ENCODE measurements around the gene USP48. TPM values are rescaled to one million over a fixed set of nuclear protein-coding genes. Genes with fewer than 3 reads are reported as not detected.

Gene USP48
- total RNA-seq, 2 experiments from 2014 or later = 73.3 to 76.0 TPM

GRCh38 chr1:21687081-21687529, 95.8 kb downstream of the USP48 start:
- Mint-ChIP-seq H3K9me3 (no peaks in the 10 kb centered on the region), H3K4me3 (no peak overlapping the region), H3K36me3 (ENCODE audit: low read depth) (peaks cover 84% of the 10 kb centered on the region), H3K27me3 (no peaks in the 10 kb centered on the region), H3K4me1 (ENCODE audit: low read depth) (no peaks in the 10 kb centered on the region), H3K27ac (no peak overlapping the region)
- no peaks in the 10 kb centered on the region for H3K4me1 ChIP-seq (ENCODE audit: insufficient read depth, low read length)
- H3K4me3 ChIP-seq (ENCODE audit: low read length) = no peak overlapping the region
- no peaks in the 10 kb centered on the region for H3K9me3 ChIP-seq (ENCODE audit: control insufficient read depth in 1 of 2, insufficient read depth in 1 of 2, low read length in 2 of 2)
- H3K36me3 ChIP-seq (ENCODE audit: insufficient read depth, low read length) = peaks cover 77% of the 10 kb centered on the region
- intact Hi-C loops (cut with DNase I, micrococcal nuclease) = no loop called here
- CTCF ChIA-PET = no interaction called here
- TF ChIP-seq CTCF (IDR thresholded peaks at IDR 0.05) = no peak
- POLR2A ChIA-PET = no interaction called here
- ATAC-seq (ENCODE audit: poor library complexity) (no peak), DNase-seq (no peak)
- H3K27me3 ChIP-seq (ENCODE audit: control insufficient read depth in 1 of 2, insufficient read depth in 2 of 2, low read length in 2 of 2) = no peaks in the 10 kb centered on the region
- no peak overlapping the region for H3K27ac ChIP-seq (ENCODE audit: low read depth in 1 of 2, low read length in 2 of 2)

- peaks cover 85% of the 10 kb centered on the region for H3K36me3 Mint-ChIP-seq (ENCODE audit: low read depth)
- intact Hi-C loops (cut with DNase I, micrococcal nuclease) = no loop called here
- Histone ChIP-seq H3K27me3 (ENCODE audit: control insufficient read depth in 1 of 2, insufficient read depth in 2 of 2, low read length in 2 of 2) (no peaks in the 10 kb centered on the region), H3K27ac (ENCODE audit: low read depth in 1 of 2, low read length in 2 of 2) (no peak overlapping the region), H3K36me3 (ENCODE audit: insufficient read depth, low read length) (peaks cover 75% of the 10 kb centered on the region), H3K9me3 (ENCODE audit: control insufficient read depth in 1 of 2, insufficient read depth in 1 of 2, low read length in 2 of 2) (no peaks in the 10 kb centered on the region), H3K4me3 (ENCODE audit: low read length) (no peak overlapping the region), H3K4me1 (ENCODE audit: insufficient read depth, low read length) (no peaks in the 10 kb centered on the region)
- H3K27me3 Mint-ChIP-seq = no peaks in the 10 kb centered on the region
- no peak for TF ChIP-seq CTCF (IDR thresholded peaks at IDR 0.05)
- no peak overlapping the region for H3K27ac Mint-ChIP-seq
- ATAC-seq (ENCODE audit: poor library complexity) = no peak
- POLR2A ChIA-PET = no interaction called here
- CTCF ChIA-PET = no interaction called here
- H3K4me1 Mint-ChIP-seq (ENCODE audit: low read depth) = no peaks in the 10 kb centered on the region
- no peak for DNase-seq
- H3K4me3 Mint-ChIP-seq = no peak overlapping the region
- no peaks in the 10 kb centered on the region for H3K9me3 Mint-ChIP-seq
These were observed 96.8 kb downstream of the USP48 start for GRCh38 chr1:21685946-21686678.

GRCh38 chr1:21681426-21681825, 101.5 kb downstream of the USP48 start:
- Mint-ChIP-seq H3K4me1 (ENCODE audit: low read depth) (no peaks in the 10 kb centered on the region), H3K27me3 (no peaks in the 10 kb centered on the region), H3K36me3 (ENCODE audit: low read depth) (peaks cover 79% of the 10 kb centered on the region), H3K4me3 (no peak overlapping the region), H3K27ac (no peak overlapping the region), H3K9me3 (no peaks in the 10 kb centered on the region)
- ATAC-seq (ENCODE audit: poor library complexity) (no peak), DNase-seq (no peak)
- Histone ChIP-seq H3K36me3 (ENCODE audit: insufficient read depth, low read length) (peaks cover 48% of the 10 kb centered on the region), H3K4me1 (ENCODE audit: insufficient read depth, low read length) (no peaks in the 10 kb centered on the region), H3K27me3 (ENCODE audit: control insufficient read depth in 1 of 2, insufficient read depth in 2 of 2, low read length in 2 of 2) (no peaks in the 10 kb centered on the region), H3K9me3 (ENCODE audit: control insufficient read depth in 1 of 2, insufficient read depth in 1 of 2, low read length in 2 of 2) (no peaks in the 10 kb centered on the region), H3K27ac (ENCODE audit: low read depth in 1 of 2, low read length in 2 of 2) (no peak overlapping the region), H3K4me3 (ENCODE audit: low read length) (no peak overlapping the region)
- POLR2A ChIA-PET = no interaction called here
- CTCF ChIA-PET = interaction anchor here (0.6 kb wide), 1 partner anchor 753 kb away, joined by 4 read pairs; no protein-coding TSS in a partner anchor
- intact Hi-C loops (cut with DNase I, micrococcal nuclease) = no loop called here
- TF ChIP-seq CTCF (IDR thresholded peaks at IDR 0.05) = no peak

Measured in CD4-positive, alpha-beta T cell (primary cell).